Activated CD8-positive, alpha-beta memory T cell treated with anti-CD3 and anti-CD28 coated beads for 1 hour (primary cell): ENCODE results near the gene MAP4K3.
"Not testable (repeated sequence)": the region's sequence is repeated elsewhere in the genome, so short reads cannot be mapped to it uniquely, and the experiment has no call there.

ENCODE experiments used
- DNase-seq, 2 donors: peaks; one replicate each; pipeline ENCODE4 v3.0.0-alpha.2; 2020; ENCODE audit warnings: low read depth in 1 of 2; ENCODE audit errors: extremely low read depth in 1 of 2

MAP4K3 gene

GRCh38 chr2:39247512-39248043 lies 189.5 kb downstream of the MAP4K3 start:
- no peak for DNase-seq

- DNase-seq: no peak
These were observed 190.6 kb downstream of the MAP4K3 start for GRCh38 chr2:39246382-39246980.

DNA sequence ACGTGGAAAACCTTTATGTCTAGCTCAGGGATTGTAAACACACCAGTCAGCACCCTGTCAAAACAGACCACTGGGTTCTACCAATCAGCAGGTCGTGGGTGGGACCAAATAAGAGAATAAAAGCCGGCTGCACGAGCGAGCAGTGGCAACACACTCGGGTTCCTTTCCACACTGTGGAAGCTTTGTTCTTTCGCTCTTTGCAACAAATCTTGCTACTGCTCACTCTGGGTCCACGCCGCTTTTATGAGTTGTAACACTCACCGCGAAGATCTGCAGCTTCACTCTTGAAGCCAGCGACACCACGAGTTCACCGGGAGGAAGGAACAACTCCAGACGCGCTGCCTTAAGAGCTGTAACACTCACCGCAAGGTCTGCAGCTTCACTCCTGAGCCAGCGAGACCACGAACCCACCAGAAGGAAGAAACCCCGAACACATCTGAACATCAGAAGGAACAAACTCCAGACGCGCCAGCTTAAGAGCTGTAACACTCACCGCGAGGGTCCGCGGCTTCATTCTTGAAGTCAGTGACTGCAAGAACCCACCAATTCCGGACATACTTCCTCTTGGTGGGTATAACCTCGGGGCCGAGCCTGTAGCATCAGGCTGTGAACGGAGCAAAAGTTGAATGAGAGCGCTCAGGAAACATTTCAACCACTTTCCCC lies 192.0 kb downstream of the MAP4K3 start:
- not testable (repeated sequence) for DNase-seq

GRCh38 chr2:39244241-39244862 lies 192.7 kb downstream of the MAP4K3 start:
- DNase-seq: not testable (repeated sequence)

- no peak for DNase-seq
These were observed 193.5 kb downstream of the MAP4K3 start, which contains the start of gene CDKL4 for GRCh38 chr2:39243469-39244123. TSS of gene CDKL4 (minus strand) at chr2:39243970.

- DNase-seq: no peak
These were observed 195.5 kb downstream of the MAP4K3 start for GRCh38 chr2:39241588-39241987.

GRCh38 chr2:39240758-39241157 lies 196.3 kb downstream of the MAP4K3 start:
- no peak for DNase-seq

- no peak for DNase-seq
These were observed 202.3 kb downstream of the MAP4K3 start for GRCh38 chr2:39234754-39235153.

- DNase-seq: no peak
These were observed 204.9 kb downstream of the MAP4K3 start for GRCh38 chr2:39232141-39232540.

DNA sequence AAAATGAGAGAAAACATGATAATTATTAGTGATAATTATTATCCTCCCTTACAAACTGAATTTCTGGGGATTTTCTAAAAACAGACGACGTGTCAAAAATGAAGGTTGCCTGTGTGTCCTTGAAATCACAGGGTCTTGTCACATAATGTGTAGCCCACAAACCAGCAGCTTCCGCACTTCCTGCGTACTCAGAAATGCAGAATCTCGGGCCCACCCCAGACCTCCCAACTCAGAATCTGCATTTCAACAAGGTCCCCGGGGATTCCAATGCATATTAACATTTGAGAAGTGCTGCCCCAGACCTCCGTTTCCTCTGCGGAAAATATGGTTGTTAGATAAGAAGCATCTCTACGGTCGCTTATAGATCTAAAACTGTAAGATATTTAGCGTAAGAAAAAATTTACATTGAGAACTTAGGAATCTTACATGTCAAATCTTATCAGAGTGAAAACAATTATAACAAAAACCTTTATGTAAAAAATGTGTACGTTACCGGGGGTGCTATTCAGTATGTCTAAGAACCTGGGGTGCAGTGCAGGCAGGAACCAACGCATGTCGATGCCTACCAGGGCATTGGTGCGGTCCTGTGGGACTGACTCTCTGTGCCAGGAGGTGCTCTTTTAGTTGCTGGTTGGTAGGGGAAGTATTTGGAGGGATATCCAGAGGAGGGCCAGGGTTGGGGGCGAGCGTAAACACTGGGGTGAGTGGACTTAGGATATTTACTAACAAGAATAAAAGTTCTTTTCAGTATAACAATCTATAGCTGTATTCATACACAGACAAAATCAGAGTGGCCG lies 208.5 kb downstream of the MAP4K3 start:
- DNase-seq: no peak

- peak; percentile 58 to 80 for DNase-seq
These were observed 209.3 kb downstream of the MAP4K3 start for GRCh38 chr2:39227628-39228412.

GRCh38 chr2:39225567-39225966 lies 211.5 kb downstream of the MAP4K3 start:
- no peak for DNase-seq

GRCh38 chr2:39223909-39224308 lies 213.2 kb downstream of the MAP4K3 start:
- DNase-seq: no peak

DNA sequence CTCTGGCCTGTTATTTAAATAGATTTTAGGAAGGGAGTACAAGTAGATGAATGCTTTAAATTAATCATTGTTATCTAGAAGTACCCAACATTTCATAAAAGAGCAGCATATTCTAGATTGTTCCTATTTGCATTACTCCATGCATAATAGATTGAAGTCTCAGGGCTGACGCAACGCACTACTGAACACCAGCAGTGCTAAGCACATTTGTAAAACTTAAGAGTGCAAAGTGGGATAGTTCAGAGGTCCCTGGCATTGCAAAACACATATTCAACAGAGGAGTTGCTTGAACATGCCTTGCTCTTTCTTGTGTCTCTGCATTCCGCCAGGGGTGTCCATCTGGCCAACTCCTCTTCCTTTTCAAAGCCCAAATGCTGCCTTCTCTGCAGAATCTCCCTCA lies 215.6 kb downstream of the MAP4K3 start:
- DNase-seq: no peak

DNA sequence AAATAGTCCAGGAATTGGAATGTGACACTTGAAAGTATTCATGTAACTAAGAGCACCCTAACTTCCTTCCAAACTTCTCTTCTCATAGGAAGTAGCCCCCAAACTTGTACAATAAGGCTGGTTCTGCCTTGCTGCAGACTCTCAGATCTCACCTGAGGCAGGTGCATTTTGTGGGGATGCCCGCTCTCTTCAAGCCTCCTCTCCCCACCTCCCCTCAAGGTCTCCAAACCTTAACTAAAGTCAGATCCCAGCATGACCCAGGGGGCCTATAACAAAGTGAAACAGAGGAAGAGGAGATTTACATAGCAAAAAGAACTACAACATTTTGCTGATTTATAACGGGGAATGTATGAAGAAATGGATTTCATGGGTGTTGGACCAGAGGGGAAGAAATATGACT lies 216.9 kb downstream of the MAP4K3 start:
- DNase-seq: no peak

DNA sequence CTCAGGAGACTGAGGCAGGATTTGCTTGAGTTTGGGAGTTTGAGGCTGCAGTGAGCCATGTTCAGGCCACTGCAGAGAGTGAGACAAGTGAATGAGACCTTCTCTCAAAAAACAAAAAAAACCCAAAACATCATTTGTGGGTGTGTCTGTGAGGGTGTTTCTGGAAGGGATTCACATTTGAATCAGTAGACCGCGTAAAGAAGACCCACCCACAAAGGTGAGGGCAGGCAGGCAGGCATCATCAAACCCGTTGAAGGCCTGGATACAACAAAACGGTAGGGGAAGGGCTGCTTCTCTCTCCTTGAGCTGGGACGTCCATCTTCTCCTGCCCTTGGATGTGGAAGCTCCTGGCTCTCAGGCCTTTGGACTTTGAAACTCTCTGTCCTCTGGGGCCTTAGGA lies 218.7 kb downstream of the MAP4K3 start:
- DNase-seq: no peak

DNA sequence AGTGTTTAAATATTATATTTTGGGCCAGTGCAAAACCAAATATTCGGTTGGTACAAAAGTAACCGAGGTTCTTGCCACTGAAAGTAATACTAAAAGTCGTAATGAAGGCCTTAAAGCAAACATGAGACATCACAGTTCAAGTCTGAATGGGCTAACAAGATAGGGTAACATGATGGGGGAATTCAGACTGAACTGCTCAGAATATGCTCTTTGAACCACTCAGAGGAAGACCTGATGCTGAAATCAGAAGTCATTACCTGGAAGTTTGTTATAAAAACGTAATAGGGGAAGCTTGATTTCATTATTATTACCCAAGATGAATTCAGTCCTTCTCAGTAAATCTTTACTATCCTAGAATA lies 219.9 kb downstream of the MAP4K3 start:
- DNase-seq: no peak

GRCh38 chr2:39216346-39217191 lies 220.5 kb downstream of the MAP4K3 start:
- DNase-seq: peak in 1 of 2 donors; percentile 34

- DNase-seq: no peak
These were observed 221.5 kb downstream of the MAP4K3 start for GRCh38 chr2:39215545-39215944.
